Gastrocnemius medialis (tissue), 4 donors: ENCODE data around the gene LEF1. TPM values are rescaled to one million over a fixed set of nuclear protein-coding genes. Genes with fewer than 3 reads are reported as not detected.

ENCODE experiments used
- ATAC-seq, 2 donors: fragments of 150-250 bp; one replicate each; pipeline ENCODE4 v1.9.1; 2016
- DNase-seq, 2 donors: peaks; one replicate each; pipeline ENCODE4 v3.0.0-alpha.2; 2019
- H3K27ac ChIP-seq, 4 donors: fragments of 200-600 bp; sonication (generic); 1 replicate in 1 of 4; 2 replicates in 3 of 4; pipeline ENCODE4 v1.5.1; 2016 to 2018; ENCODE audit warnings: mild to moderate bottlenecking in 2 of 4, moderate library complexity in 1 of 4
- H3K27me3 ChIP-seq, 3 donors: fragments of 200-600 bp; sonication (generic) in 2 of 3; 1 replicate in 1 of 3; 2 replicates in 2 of 3; pipeline versions ENCODE4 v1.5.1 to v1.6.0; 2016 to 2019; ENCODE audit warnings: mild to moderate bottlenecking in 1 of 3, moderate library complexity in 1 of 3
- H3K36me3 ChIP-seq, 2 donors: fragments of 200-600 bp; sonication (generic) in 1 of 2; one replicate each; pipeline ENCODE4 v1.5.1; 2017 to 2018
- H3K4me1 ChIP-seq, 2 donors: fragments of 200-600 bp; sonication (generic) in 1 of 2; one replicate each; pipeline ENCODE4 v1.5.1; 2016 to 2017; ENCODE audit warnings: mild to moderate bottlenecking in 2 of 2
- H3K4me3 ChIP-seq, 4 donors: fragments of 200-600 bp; sonication (generic) in 3 of 4; 1 replicate in 1 of 4; 2 replicates in 3 of 4; pipeline ENCODE4 v1.5.1; 2016 to 2019; ENCODE audit warnings: mild to moderate bottlenecking in 2 of 4
- H3K9me3 ChIP-seq, 3 donors: fragments of 200-600 bp; sonication (generic) in 2 of 3; 1 replicate in 1 of 3; 2 replicates in 2 of 3; pipeline ENCODE4 v1.5.1; 2016 to 2019
- POLR2A ChIP-seq, 2 donors: fragments of 450-650 bp; IDR thresholded peaks; one replicate each; pipeline ENCODE4 v1.6.1; 2017; ENCODE audit warnings: antibody characterized with exemption in 2 of 2, mild to moderate bottlenecking in 2 of 2, moderate library complexity in 2 of 2
- in situ Hi-C, 4 donors: fragments of 200-750 bp; cut with MboI; loops; one replicate each; pipeline versions ENCODE4 v1.15.0 to v1.8.0; 2017; ENCODE audit warnings: low sequenced_read_pairs in 4 of 4
- intact Hi-C: fragments of 100-400 bp; cut with DNase I; formaldehyde crosslinking; loops from one replicate; pipeline ENCODE4 v1.15.1; 2023; ENCODE audit warnings: low total_unique reads
- total RNA-seq, 4 donors: library from RNA; depleted of rRNA; stranded (reverse); fragments of >200 nt; gene quantifications; one replicate each; pipeline versions ENCODE4 v1.1.0 to v1.2.3, GENCODE V29; 2016
- TF ChIP-seq, protein P1 (sequence below), 5 experiments: fragments of 450-650 bp in 3 of 5; fragments of 200-600 bp in 2 of 5; sonication (generic) in 2 of 5; IDR thresholded peaks in 4 of 5; conservative IDR thresholded peaks in 1 of 5; 1 replicate in 4 of 5; 2 replicates in 1 of 5; pipeline ENCODE4 v1.5.1; 2016 to 2019; ENCODE audit warnings: antibody characterized with exemption in 5 of 5, mild to moderate bottlenecking in 3 of 5, moderate library complexity in 3 of 5

Gene LEF1
- total RNA-seq, 4 donors from 2014 or later: 0.33 TPM; not detected in 3

GRCh38 chr4:108094131-108094530 lies 74.6 kb downstream of the LEF1 start:
- in situ Hi-C loops: no loop called here
- Histone ChIP-seq H3K4me3 (no peak overlapping the region), H3K27me3 (no peaks in the 10 kb centered on the region), H3K36me3 (no peaks in the 10 kb centered on the region), H3K9me3 (no peaks in the 10 kb centered on the region), H3K4me1 (no peaks in the 10 kb centered on the region), H3K27ac (no peak overlapping the region)
- intact Hi-C loops: no loop called here
- ATAC-seq: no peak
- DNase-seq: no peak
- TF ChIP-seq, protein P1, sequence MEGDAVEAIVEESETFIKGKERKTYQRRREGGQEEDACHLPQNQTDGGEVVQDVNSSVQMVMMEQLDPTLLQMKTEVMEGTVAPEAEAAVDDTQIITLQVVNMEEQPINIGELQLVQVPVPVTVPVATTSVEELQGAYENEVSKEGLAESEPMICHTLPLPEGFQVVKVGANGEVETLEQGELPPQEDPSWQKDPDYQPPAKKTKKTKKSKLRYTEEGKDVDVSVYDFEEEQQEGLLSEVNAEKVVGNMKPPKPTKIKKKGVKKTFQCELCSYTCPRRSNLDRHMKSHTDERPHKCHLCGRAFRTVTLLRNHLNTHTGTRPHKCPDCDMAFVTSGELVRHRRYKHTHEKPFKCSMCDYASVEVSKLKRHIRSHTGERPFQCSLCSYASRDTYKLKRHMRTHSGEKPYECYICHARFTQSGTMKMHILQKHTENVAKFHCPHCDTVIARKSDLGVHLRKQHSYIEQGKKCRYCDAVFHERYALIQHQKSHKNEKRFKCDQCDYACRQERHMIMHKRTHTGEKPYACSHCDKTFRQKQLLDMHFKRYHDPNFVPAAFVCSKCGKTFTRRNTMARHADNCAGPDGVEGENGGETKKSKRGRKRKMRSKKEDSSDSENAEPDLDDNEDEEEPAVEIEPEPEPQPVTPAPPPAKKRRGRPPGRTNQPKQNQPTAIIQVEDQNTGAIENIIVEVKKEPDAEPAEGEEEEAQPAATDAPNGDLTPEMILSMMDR (IDR thresholded peaks at IDR 0.05 in 4 of 5, conservative IDR thresholded peaks at IDR 0.05 in 1 of 5): no peak
- no peak for TF ChIP-seq POLR2A (IDR thresholded peaks at IDR 0.05)

DNA sequence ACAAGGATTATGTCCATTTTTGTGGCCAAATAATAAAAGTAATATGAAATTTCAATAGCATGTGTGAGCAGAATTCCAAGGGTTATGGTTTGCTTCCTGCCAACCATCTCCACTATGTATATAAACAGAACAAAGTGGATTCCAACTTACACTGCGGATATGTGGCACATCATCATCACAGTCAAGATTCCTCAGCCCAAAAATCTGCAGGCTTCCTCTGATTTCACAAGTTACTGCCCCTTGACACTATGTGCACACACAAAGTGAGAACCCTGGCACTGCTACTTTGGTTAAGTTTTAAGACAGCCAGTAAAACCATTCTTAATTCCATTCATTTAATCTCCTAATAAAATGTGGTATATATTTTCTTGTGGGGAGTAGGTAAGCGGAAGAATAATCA lies 76.4 kb downstream of the LEF1 start:
- in situ Hi-C loops (no loop called here), intact Hi-C loops (no loop called here)
- Histone ChIP-seq H3K36me3 (no peaks in the 10 kb centered on the region), H3K27ac (no peak overlapping the region), H3K4me1 (no peaks in the 10 kb centered on the region), H3K27me3 (no peaks in the 10 kb centered on the region), H3K9me3 (no peaks in the 10 kb centered on the region), H3K4me3 (no peak overlapping the region)
- no peak for TF ChIP-seq POLR2A (IDR thresholded peaks at IDR 0.05)
- TF ChIP-seq, protein P1 (IDR thresholded peaks at IDR 0.05 in 4 of 5, conservative IDR thresholded peaks at IDR 0.05 in 1 of 5): no peak
- DNase-seq: no peak
- no peak for ATAC-seq

DNA sequence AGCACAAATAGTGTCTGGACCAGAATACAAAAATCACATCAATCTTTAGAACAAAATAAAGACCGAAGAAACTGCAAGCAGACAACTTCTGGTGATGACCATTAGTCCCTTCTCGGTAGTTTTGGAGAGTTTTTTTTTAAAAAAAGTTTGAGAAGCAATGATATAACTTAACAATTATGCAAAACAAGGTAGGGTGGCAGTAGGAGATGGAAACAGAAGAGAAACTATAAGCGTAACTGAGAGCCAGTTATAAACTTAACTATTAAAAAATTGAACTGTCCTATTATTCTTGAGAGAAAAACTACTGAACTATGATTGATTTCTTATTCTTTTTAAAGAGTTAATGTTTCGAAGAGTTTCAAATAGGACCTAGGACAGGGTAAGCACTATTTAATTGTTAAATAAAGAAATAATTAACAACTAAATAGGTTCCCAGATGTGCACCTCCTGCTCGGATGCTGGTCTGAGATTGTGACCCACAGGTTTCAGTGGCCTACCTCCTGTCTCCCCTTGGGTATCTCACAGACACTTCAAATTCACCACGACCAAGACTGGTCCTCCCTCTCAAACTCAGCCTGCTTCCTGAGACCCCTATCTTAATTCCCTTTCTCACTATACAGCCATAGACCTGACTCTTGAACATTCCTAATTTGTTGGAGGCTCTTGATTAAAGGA lies 81.3 kb downstream of the LEF1 start:
- intact Hi-C loops (no loop called here), in situ Hi-C loops (no loop called here)
- H3K36me3 ChIP-seq: no peaks in the 10 kb centered on the region
- H3K27me3 ChIP-seq: no peaks in the 10 kb centered on the region
- no peak for TF ChIP-seq POLR2A (IDR thresholded peaks at IDR 0.05)
- ATAC-seq (no peak), DNase-seq (no peak)
- no peak overlapping the region for H3K27ac ChIP-seq
- H3K9me3 ChIP-seq: no peaks in the 10 kb centered on the region
- no peaks in the 10 kb centered on the region for H3K4me1 ChIP-seq
- H3K4me3 ChIP-seq: no peak overlapping the region

GRCh38 chr4:108081256-108081655 lies 87.5 kb downstream of the LEF1 start:
- no peaks in the 10 kb centered on the region for H3K9me3 ChIP-seq
- H3K4me1 ChIP-seq: no peaks in the 10 kb centered on the region
- in situ Hi-C loops: no loop called here
- H3K4me3 ChIP-seq: no peak overlapping the region
- TF ChIP-seq, protein P1 (IDR thresholded peaks at IDR 0.05 in 4 of 5, conservative IDR thresholded peaks at IDR 0.05 in 1 of 5): no peak
- no peak for TF ChIP-seq POLR2A (IDR thresholded peaks at IDR 0.05)
- no peak overlapping the region for H3K27ac ChIP-seq
- no peak for DNase-seq
- intact Hi-C loops: no loop called here
- ATAC-seq: no peak
- H3K36me3 ChIP-seq: no peaks in the 10 kb centered on the region
- no peaks in the 10 kb centered on the region for H3K27me3 ChIP-seq

GRCh38 chr4:108080747-108081146 lies 88.0 kb downstream of the LEF1 start:
- Histone ChIP-seq H3K36me3 (no peaks in the 10 kb centered on the region), H3K27ac (no peak overlapping the region), H3K27me3 (no peaks in the 10 kb centered on the region), H3K4me3 (no peak overlapping the region), H3K9me3 (no peaks in the 10 kb centered on the region), H3K4me1 (no peaks in the 10 kb centered on the region)
- TF ChIP-seq, protein P1 (IDR thresholded peaks at IDR 0.05 in 4 of 5, conservative IDR thresholded peaks at IDR 0.05 in 1 of 5): no peak
- TF ChIP-seq POLR2A (IDR thresholded peaks at IDR 0.05): no peak
- intact Hi-C loops: no loop called here
- DNase-seq: no peak
- ATAC-seq: no peak
- in situ Hi-C loops: no loop called here
